Uterus (tissue), 4 donors: ENCODE measurements around the gene DBNDD2. TPM values are rescaled to one million over a fixed set of nuclear protein-coding genes. Genes with fewer than 3 reads are reported as not detected.
A peak's percentile ranks its signal among the peaks of the same experiment; 100 is the strongest.

Source experiments
- DNase-seq, 2 donors: peaks; one replicate each; pipeline ENCODE4 v3.0.0-alpha.2; 2019 to 2020
- H3K27ac ChIP-seq, 2 donors: fragments of 200-600 bp; sonication (generic); 1 replicate in 1 of 2; 2 replicates in 1 of 2; pipeline ENCODE4 v1.5.1; 2016 to 2018
- H3K27me3 ChIP-seq, 2 donors: fragments of 200-600 bp; sonication (generic); one replicate each; pipeline ENCODE4 v1.5.1; 2018 to 2019; ENCODE audit warnings: control low read depth in 1 of 2
- H3K36me3 ChIP-seq, 2 donors: fragments of 200-600 bp; sonication (generic); one replicate each; pipeline ENCODE4 v1.5.1; 2019; ENCODE audit warnings: control low read depth in 1 of 2
- H3K4me1 ChIP-seq, 2 donors: fragments of 200-600 bp; sonication (generic); one replicate each; pipeline ENCODE4 v1.5.1; 2018 to 2019; ENCODE audit warnings: control low read depth in 1 of 2
- H3K4me3 ChIP-seq, 2 donors: fragments of 200-600 bp; sonication (generic); 1 replicate in 1 of 2; 2 replicates in 1 of 2; pipeline ENCODE4 v1.5.1; 2018 to 2019; ENCODE audit warnings: mild to moderate bottlenecking in 1 of 2
- H3K9me3 ChIP-seq, 2 donors: fragments of 200-600 bp; sonication (generic); one replicate each; pipeline ENCODE4 v1.5.1; 2019; ENCODE audit warnings: control low read depth in 1 of 2
- CTCF ChIP-seq, 4 experiments: fragments of 200-600 bp in 2 of 4; fragments of 450-650 bp in 2 of 4; sonication (generic) in 2 of 4; IDR thresholded peaks; one replicate each; pipeline ENCODE4 v1.5.1; 2016 to 2019; ENCODE audit warnings: antibody characterized with exemption in 4 of 4, mild to moderate bottlenecking in 2 of 4, moderate library complexity in 1 of 4
- POLR2A ChIP-seq, 2 donors: fragments of 450-650 bp; IDR thresholded peaks; one replicate each; pipeline ENCODE4 v1.6.1; 2016; ENCODE audit warnings: antibody characterized with exemption in 2 of 2, mild to moderate bottlenecking in 1 of 2, moderate library complexity in 1 of 2
- intact Hi-C: fragments of 100-400 bp; cut with DNase I; formaldehyde crosslinking; loops from one replicate; pipeline ENCODE4 v1.15.1; 2023; ENCODE audit warnings: low total_unique reads
- total RNA-seq, 4 donors: library from RNA; depleted of rRNA in 3 of 4; stranded (reverse); fragments of >200 nt in 3 of 4; gene quantifications; one replicate each; pipeline versions ENCODE4 v1.1.0 to v1.2.4, GENCODE V29; 2014 to 2023
- donor health status: DM: yes; HTN: yes; CAD: no.

DBNDD2 gene
- total RNA-seq, 4 donors from 2014 or later, result 7.5 to 84.2 (median 62.4) TPM

GRCh38 chr20:45420125-45420524, 12.0 kb downstream of the DBNDD2 start:
- H3K9me3 ChIP-seq, result no peaks in the 10 kb centered on the region
- intact Hi-C loops, result no loop called here
- H3K36me3 ChIP-seq, result no peaks in the 10 kb centered on the region
- H3K27me3 ChIP-seq, result no peaks in the 10 kb centered on the region
- TF ChIP-seq POLR2A (IDR thresholded peaks at IDR 0.05) (no peak), CTCF (IDR thresholded peaks at IDR 0.05) (no peak)
- no peak for DNase-seq
- H3K4me3 ChIP-seq, result no peak overlapping the region
- peaks cover 8 to 12% of the 10 kb centered on the region in 2 donors for H3K4me1 ChIP-seq
- peak overlapping the region; percentile 46 to 55 for H3K27ac ChIP-seq

DNA sequence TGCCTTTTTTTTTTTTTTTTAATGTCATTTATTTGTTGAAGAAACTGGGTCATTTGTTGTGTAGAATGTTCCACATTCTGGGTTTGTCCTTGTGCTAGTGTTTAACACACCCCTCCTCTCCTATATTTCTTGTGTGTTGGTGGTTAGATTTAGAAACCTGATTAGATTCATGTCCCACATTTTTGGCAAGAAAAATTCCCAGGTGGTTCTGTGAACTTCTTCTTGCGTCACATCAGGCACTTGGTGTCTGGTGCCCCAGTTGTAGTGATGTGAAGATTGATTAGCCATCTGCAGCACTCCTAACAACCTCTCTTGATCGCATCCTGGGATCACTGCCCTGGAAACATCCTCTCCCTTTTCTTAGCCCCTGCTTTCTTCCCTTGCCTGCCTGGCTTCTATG, 15.6 kb downstream of the DBNDD2 start:
- no peak for TF ChIP-seq CTCF (IDR thresholded peaks at IDR 0.05)
- TF ChIP-seq POLR2A (IDR thresholded peaks at IDR 0.05), result no peak
- Histone ChIP-seq H3K27me3 (no peaks in the 10 kb centered on the region), H3K9me3 (no peaks in the 10 kb centered on the region), H3K27ac (no peak overlapping the region), H3K4me3 (no peak overlapping the region), H3K4me1 (no peaks in the 10 kb centered on the region), H3K36me3 (no peaks in the 10 kb centered on the region)
- DNase-seq, result no peak
- intact Hi-C loops, result no loop called here

DNA sequence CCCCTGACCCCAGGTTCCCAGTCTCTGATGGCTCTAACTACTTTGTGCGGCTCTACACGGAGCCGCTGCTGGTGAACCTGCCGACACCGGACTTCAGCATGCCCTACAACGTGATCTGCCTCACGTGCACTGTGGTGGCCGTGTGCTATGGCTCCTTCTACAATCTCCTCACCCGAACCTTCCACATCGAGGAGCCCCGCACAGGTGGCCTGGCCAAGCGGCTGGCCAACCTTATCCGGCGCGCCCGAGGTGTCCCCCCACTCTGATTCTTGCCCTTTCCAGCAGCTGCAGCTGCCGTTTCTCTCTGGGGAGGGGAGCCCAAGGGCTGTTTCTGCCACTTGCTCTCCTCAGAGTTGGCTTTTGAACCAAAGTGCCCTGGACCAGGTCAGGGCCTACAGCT, 17.5 kb downstream of the DBNDD2 start:
- no peaks in the 10 kb centered on the region for H3K9me3 ChIP-seq
- H3K4me3 ChIP-seq, result no peak overlapping the region
- no peaks in the 10 kb centered on the region for H3K36me3 ChIP-seq
- no peaks in the 10 kb centered on the region for H3K27me3 ChIP-seq
- intact Hi-C loops, result no loop called here
- H3K4me1 ChIP-seq, result no peaks in the 10 kb centered on the region
- TF ChIP-seq CTCF (IDR thresholded peaks at IDR 0.05) (no peak), POLR2A (IDR thresholded peaks at IDR 0.05) (no peak)
- DNase-seq, result no peak
- no peak overlapping the region for H3K27ac ChIP-seq

DNA sequence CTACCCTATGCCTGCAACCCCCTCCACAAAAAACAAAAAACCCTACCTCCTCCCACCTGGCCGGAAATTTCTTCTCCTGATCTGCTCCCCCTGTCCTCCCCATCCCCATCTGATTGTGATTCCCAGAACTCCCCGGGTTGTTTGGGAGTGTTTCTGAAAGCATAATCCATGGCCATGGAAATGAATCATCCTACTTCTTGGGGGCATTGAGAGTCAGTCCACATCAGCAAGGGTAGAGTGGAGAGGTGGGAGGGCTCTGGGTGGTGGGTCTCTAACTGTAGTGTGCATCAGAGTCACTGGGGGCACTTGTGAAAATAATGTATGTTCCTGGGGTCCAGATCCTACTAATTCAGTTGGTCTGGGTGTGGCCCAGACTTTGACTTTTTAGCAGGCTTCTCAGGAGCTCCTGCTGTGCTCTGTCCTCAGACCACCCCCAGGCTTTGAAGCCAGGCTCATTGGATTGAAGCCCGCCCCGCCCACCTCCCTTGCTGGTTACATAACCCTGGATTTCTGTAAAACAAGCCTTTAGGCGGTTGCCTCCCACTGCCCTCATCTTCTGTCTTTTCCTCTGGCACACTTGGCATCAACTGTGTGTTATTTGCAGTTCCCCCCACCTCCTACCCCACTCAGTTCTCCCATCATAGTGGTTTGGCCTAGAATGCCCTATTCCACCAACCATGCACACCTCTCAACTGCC, 18.4 kb downstream of the DBNDD2 start:
- Histone ChIP-seq H3K9me3 (no peaks in the 10 kb centered on the region), H3K27ac (no peak overlapping the region), H3K4me3 (no peak overlapping the region), H3K36me3 (no peaks in the 10 kb centered on the region), H3K27me3 (no peaks in the 10 kb centered on the region), H3K4me1 (no peaks in the 10 kb centered on the region)
- TF ChIP-seq POLR2A (IDR thresholded peaks at IDR 0.05), result no peak
- TF ChIP-seq CTCF (IDR thresholded peaks at IDR 0.05), result no peak
- intact Hi-C loops, result no loop called here
- DNase-seq, result no peak

GRCh38 chr20:45427236-45428149, 19.4 kb downstream of the DBNDD2 start:
- H3K36me3 ChIP-seq, result no peaks in the 10 kb centered on the region
- H3K9me3 ChIP-seq, result no peaks in the 10 kb centered on the region
- no peak overlapping the region for H3K27ac ChIP-seq
- intact Hi-C loops, result no loop called here
- no peak for TF ChIP-seq CTCF (IDR thresholded peaks at IDR 0.05)
- no peak for TF ChIP-seq POLR2A (IDR thresholded peaks at IDR 0.05)
- no peak for DNase-seq
- no peak overlapping the region for H3K4me3 ChIP-seq
- H3K27me3 ChIP-seq, result no peaks in the 10 kb centered on the region
- H3K4me1 ChIP-seq, result no peaks in the 10 kb centered on the region
